UCSD-AML1 (cell line): ENCODE data around the gene SENP2.

Experiments used
- DNase-seq: peaks from one replicate; lab custom pipeline; 2025; ENCODE audit not compliant: unreplicated experiment; lab: John Stamatoyannopoulos, UW

SENP2 gene

GRCh38 chr3:185677146-185677829 lies 91.2 kb downstream of the SENP2 start:
- DNase-seq: no peak

DNA sequence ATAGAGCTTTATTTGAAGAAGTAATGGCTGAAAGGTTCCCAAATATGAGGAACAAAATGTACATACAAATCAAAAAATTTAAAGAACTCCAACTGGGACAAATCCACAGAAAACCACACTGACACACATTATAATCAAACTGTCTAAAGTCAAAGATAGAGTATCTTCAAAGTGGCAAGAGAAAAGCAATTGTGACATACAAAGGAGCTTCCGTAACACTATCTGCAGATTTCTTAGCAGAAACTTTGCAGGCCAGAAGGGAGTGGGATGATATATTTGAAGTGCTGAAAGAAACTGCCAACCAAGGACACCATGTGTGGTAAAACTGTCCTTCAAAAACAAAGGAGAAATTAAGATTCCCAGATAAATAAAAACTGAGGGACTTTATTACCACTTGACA lies 91.9 kb downstream of the SENP2 start:
- DNase-seq: no peak

GRCh38 chr3:185680231-185680630 lies 94.1 kb downstream of the SENP2 start:
- no peak for DNase-seq
